Measurements from ENCODE around the gene HHAT. TPM values are rescaled to one million over a fixed set of nuclear protein-coding genes. Genes with fewer than 3 reads are reported as not detected.
"Not testable (repeated sequence)": the region's sequence is repeated elsewhere in the genome, so short reads cannot be mapped to it uniquely, and the experiment has no call there.

HHAT gene
- total RNA-seq, 2 experiments from 2014 or later: 0.99 to 1.4 TPM

DNA sequence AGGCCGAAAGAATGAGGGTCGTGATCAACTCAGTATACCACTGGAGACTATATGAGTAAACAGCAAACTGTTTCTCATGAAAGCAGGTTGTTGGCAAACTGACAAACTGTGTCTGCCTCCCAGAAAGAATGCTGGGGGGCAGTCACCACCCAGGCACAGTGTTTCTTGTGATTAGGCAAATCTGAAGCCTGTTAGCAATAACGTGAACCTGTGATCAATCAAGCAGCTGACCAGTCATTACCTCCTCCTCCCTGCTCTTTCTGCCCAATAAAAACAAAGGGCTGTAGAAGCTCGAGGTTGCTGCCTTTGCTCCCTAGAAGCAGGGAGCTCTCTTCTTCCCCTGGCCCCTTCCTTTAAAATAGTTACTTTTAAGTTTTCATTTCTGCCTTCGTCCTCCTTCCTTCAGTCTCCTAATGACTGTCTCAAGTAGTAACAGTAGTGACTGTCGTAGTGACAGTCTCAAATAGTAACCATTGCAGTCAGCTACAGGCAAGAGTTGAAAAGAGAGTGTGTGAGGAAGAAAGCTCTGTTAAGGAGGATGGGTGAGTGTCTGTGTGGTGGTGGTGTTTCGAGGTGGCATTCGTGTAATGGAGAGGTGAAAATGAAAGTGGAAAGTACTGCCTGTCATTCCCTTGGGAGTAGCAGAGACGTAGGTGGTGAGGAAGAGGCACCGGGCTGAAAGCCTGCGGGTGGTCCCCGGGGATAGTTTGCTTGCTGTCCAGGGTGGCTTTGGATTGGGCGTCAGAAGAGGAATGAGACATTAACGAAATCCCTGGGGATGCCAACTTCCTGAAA lies 14.5 kb downstream of the HHAT start:
- TF ChIP-seq, protein P1, sequence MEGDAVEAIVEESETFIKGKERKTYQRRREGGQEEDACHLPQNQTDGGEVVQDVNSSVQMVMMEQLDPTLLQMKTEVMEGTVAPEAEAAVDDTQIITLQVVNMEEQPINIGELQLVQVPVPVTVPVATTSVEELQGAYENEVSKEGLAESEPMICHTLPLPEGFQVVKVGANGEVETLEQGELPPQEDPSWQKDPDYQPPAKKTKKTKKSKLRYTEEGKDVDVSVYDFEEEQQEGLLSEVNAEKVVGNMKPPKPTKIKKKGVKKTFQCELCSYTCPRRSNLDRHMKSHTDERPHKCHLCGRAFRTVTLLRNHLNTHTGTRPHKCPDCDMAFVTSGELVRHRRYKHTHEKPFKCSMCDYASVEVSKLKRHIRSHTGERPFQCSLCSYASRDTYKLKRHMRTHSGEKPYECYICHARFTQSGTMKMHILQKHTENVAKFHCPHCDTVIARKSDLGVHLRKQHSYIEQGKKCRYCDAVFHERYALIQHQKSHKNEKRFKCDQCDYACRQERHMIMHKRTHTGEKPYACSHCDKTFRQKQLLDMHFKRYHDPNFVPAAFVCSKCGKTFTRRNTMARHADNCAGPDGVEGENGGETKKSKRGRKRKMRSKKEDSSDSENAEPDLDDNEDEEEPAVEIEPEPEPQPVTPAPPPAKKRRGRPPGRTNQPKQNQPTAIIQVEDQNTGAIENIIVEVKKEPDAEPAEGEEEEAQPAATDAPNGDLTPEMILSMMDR (IDR thresholded peaks at IDR 0.05): no peak
- no peaks in the 10 kb centered on the region for H3K36me3 Mint-ChIP-seq (ENCODE audit: low read depth)
- CTCF ChIA-PET: interaction anchor here (1.2 to 3.6 kb wide), 2 partner anchors 10 to 17 kb away, joined by 4 to 13 read pairs; no protein-coding TSS in a partner anchor
- no peak overlapping the region for H3K27ac Mint-ChIP-seq
- intact Hi-C loops (cut with micrococcal nuclease): no loop called here
- no peaks in the 10 kb centered on the region for H3K9me3 Mint-ChIP-seq
- DNase-seq (no peak), ATAC-seq (no peak)
- H3K4me3 Mint-ChIP-seq: no peak overlapping the region
- no peaks in the 10 kb centered on the region for H3K27me3 Mint-ChIP-seq
- H3K4me1 Mint-ChIP-seq (ENCODE audit: low read depth): peaks cover 40% of the 10 kb centered on the region
- POLR2A ChIA-PET: interaction anchor here (1.0 to 3.7 kb wide), 3 partner anchors 11 to 31 kb away, joined by 3 to 19 read pairs (median 7); partner anchors contain the start of gene HHAT

DNA sequence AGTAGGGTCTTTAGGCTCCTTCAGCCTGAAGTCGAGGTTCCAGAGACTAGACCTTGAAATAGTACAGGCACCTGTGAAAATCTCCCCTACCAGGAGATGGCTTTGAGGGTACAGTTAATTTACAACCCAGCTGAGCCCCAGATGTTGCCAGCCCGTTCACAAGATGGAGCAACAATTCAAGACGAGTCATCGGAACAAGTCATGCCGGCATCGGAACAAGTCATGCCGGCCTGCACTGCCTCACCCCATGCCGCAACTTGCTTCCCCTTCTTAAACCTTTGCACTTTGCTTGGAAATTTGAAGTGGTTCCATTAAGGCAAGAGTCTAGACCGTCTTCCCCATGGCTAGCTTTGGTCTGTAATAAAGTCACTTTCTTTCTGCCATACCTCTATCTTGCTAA lies 16.0 kb downstream of the HHAT start:
- Mint-ChIP-seq H3K27me3 (no peaks in the 10 kb centered on the region), H3K4me3 (no peak overlapping the region), H3K36me3 (ENCODE audit: low read depth) (peaks cover 2% of the 10 kb centered on the region), H3K9me3 (no peaks in the 10 kb centered on the region), H3K4me1 (ENCODE audit: low read depth) (peaks cover 35% of the 10 kb centered on the region), H3K27ac (no peak overlapping the region)
- intact Hi-C loops (cut with micrococcal nuclease): no loop called here
- ChIA-PET CTCF (interaction anchor here (1.0 to 1.2 kb wide), 3 partner anchors 16 to 29 kb away, joined by 3 read pairs; no protein-coding TSS in a partner anchor), POLR2A (interaction anchor here (0.8 to 1.7 kb wide), 2 partner anchors 29 to 57 kb away, joined by 3 to 7 read pairs; no protein-coding TSS in a partner anchor)
- TF ChIP-seq, protein P1 (IDR thresholded peaks at IDR 0.05): no peak
- DNase-seq (no peak), ATAC-seq (no peak)

DNA sequence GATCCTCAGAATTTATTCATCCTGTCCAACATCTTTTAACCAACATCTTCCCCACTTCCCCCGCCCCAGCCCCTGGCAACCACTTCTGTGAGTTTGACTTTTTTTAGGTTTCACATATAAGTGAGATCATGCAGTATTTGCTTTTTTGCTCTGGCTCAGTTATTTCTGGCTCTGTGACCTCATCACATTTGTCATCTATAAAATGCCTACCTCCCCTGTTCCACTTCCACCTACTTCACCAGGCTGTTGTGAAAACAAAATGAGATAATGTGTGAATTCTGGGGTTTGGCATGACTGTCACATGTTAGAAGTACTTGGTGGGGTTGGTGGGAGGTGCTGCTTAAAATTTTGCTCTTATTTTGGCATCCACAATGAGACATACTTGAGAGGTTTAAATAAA lies 18.4 kb downstream of the HHAT start:
- DNase-seq (peak; percentile 65), ATAC-seq (peak; percentile 75)
- H3K4me3 Mint-ChIP-seq: no peak overlapping the region
- ChIA-PET POLR2A (interaction anchor here (1.1 kb wide), 1 partner anchor 27 kb away, joined by 4 read pairs; no protein-coding TSS in a partner anchor), CTCF (no interaction called here)
- peaks cover 19% of the 10 kb centered on the region for H3K4me1 Mint-ChIP-seq (ENCODE audit: low read depth)
- H3K36me3 Mint-ChIP-seq (ENCODE audit: low read depth): peaks cover 2% of the 10 kb centered on the region
- H3K9me3 Mint-ChIP-seq: no peaks in the 10 kb centered on the region
- H3K27me3 Mint-ChIP-seq: no peaks in the 10 kb centered on the region
- H3K27ac Mint-ChIP-seq: no peak overlapping the region
- intact Hi-C loops (cut with micrococcal nuclease): no loop called here
- TF ChIP-seq, protein P1 (IDR thresholded peaks at IDR 0.05): no peak

DNA sequence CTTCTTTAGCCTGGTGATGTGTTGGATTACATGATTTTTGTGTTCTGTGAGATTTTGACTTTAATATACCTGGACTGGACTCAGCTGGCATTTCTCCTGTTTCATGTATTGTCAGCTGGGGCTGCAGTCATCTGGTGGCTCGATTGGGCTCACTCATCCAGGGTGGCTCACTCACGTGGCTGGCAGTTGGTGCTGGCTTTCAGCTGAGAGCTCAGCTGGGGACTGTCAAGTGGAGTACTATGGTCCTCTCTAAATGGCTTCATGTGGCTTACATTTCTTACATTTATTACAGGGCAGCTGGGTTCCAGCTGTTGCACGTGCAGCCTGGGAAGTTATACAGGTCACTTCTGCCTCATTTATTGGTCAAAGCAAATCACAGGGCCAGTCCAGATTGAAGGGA lies 22.8 kb downstream of the HHAT start:
- Mint-ChIP-seq H3K9me3 (no peaks in the 10 kb centered on the region), H3K4me3 (no peak overlapping the region), H3K27ac (no peak overlapping the region), H3K36me3 (ENCODE audit: low read depth) (peaks cover 2% of the 10 kb centered on the region), H3K27me3 (no peaks in the 10 kb centered on the region), H3K4me1 (ENCODE audit: low read depth) (peaks cover 15% of the 10 kb centered on the region)
- ChIA-PET CTCF (interaction anchor here (0.8 to 2.7 kb wide), 6 partner anchors 12 to 56 kb away, joined by 3 to 8 read pairs (median 3); partner anchors contain the start of gene HHAT), POLR2A (interaction anchor here (2.2 to 3.5 kb wide), 2 partner anchors 19 to 22 kb away, joined by 9 to 18 read pairs; no protein-coding TSS in a partner anchor)
- DNase-seq: no peak
- TF ChIP-seq, protein P1 (IDR thresholded peaks at IDR 0.05): no peak
- no peak for ATAC-seq
- intact Hi-C loops (cut with micrococcal nuclease): no loop called here

DNA sequence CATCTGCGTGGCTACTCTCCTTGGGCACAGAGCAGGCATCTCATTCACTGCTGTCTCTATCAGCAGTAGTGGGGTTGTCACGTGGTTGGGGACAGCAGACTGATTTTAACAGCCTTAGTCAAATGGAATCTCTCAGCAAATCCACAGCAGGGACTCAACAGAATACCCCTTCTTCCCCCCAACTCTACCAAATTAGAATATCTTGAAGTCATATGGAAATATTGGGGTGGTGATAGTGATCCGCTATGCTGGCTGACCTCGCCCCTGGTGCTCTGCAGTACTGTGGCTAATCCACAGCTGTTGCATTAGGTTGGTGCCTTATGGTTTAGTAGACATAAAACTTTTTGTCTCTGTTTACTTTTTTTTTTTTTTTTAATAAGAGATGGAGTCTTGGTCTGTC lies 23.9 kb downstream of the HHAT start:
- Mint-ChIP-seq H3K4me1 (ENCODE audit: low read depth) (peaks cover 5% of the 10 kb centered on the region), H3K27me3 (no peaks in the 10 kb centered on the region), H3K36me3 (ENCODE audit: low read depth) (peaks cover 2% of the 10 kb centered on the region), H3K4me3 (no peak overlapping the region), H3K27ac (no peak overlapping the region), H3K9me3 (no peaks in the 10 kb centered on the region)
- TF ChIP-seq, protein P1 (IDR thresholded peaks at IDR 0.05): no peak
- intact Hi-C loops (cut with micrococcal nuclease): no loop called here
- ATAC-seq (no peak), DNase-seq (no peak)
- ChIA-PET CTCF (interaction anchor here (0.8 to 1.4 kb wide), 2 partner anchors 12 to 58 kb away, joined by 3 to 4 read pairs; no protein-coding TSS in a partner anchor), POLR2A (interaction anchor here (2.2 to 3.5 kb wide), 2 partner anchors 20 to 21 kb away, joined by 9 to 18 read pairs; no protein-coding TSS in a partner anchor)

DNA sequence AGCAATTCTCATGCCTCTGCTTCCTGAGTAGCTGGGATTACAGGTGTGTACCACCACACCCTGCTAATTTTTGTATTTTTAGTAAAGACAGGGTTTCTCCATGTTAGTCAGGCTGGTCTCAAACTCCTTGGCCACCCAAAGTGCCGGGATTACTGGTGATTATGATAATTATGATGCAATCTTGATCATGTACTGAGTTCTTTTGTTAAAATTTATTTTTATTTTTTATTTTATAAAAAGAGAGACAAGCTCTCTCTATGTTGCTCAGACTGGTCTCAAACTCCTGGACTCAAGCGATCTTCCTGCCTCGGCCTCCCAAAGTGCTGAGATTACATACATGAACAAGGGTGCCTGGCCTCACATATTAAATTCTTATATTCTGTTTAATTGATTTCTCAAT lies 25.6 kb downstream of the HHAT start:
- H3K4me3 Mint-ChIP-seq; H3K9me3 Mint-ChIP-seq; H3K27ac Mint-ChIP-seq; intact Hi-C loops (cut with micrococcal nuclease); H3K36me3 Mint-ChIP-seq (ENCODE audit: low read depth); ATAC-seq; H3K27me3 Mint-ChIP-seq; POLR2A ChIA-PET; DNase-seq; H3K4me1 Mint-ChIP-seq (ENCODE audit: low read depth): not testable (repeated sequence)
- CTCF ChIA-PET: interaction anchor here (0.7 to 1.4 kb wide), 3 partner anchors 14 to 29 kb away, joined by 3 to 4 read pairs (median 3); no protein-coding TSS in a partner anchor
